ENCODE results near the gene LTA. TPM values are rescaled to one million over a fixed set of nuclear protein-coding genes. Genes with fewer than 3 reads are reported as not detected.

The LTA gene
- not detected in 2 replicates for total RNA-seq

GRCh38 chr6:31572041-31572911 is at the start of gene LTA:
Gene LTA (plus strand): TSS chr6:31572289. CDS start chr6:31572743, 454 bp downstream.

GRCh38 chr6:31528821-31529328 is 43.2 kb upstream of the LTA start, which contains the start of gene MCCD1:
Gene MCCD1 (plus strand): TSS chr6:31528962. CDS start chr6:31529015, 53 bp downstream.

GRCh38 chr6:31541658-31542521 is 30.2 kb upstream of the LTA start, which contains the start of gene DDX39B:
Gene DDX39B (minus strand): TSS chr6:31542003. CDS start chr6:31540532, 1,471 bp downstream.

GRCh38 chr6:31546339-31546957 is 25.6 kb upstream of the LTA start, which contains the start of gene ATP6V1G2:
Gene ATP6V1G2 (minus strand): TSS chr6:31546608. CDS start chr6:31546559, 49 bp downstream.

GRCh38 chr6:31546958-31547726 is 24.9 kb upstream of the LTA start, which contains the start of gene NFKBIL1:
Gene NFKBIL1 (plus strand): TSS chr6:31547608. CDS start chr6:31547695, 87 bp downstream.

GRCh38 chr6:31575335-31575901 is 3.3 kb downstream of the LTA start, which contains the start of gene TNF:
Gene TNF (plus strand): TSS chr6:31575565. CDS start chr6:31575742, 177 bp downstream.

GRCh38 chr6:31582230-31582643 is 10.1 kb downstream of the LTA start, which contains the start of gene LTB:
Gene LTB (minus strand): TSS chr6:31582424. CDS start chr6:31582417, 7 bp downstream.

GRCh38 chr6:31586008-31586407 is 13.9 kb downstream of the LTA start, which contains the start of gene LST1:
Gene LST1 (plus strand): TSS chr6:31586277. CDS start chr6:31587300, 1,023 bp downstream.

GRCh38 chr6:31614684-31615578 is 42.8 kb downstream of the LTA start, which contains the start of gene AIF1:
Gene AIF1 (plus strand): TSS chr6:31615234. CDS start chr6:31615330, 96 bp downstream.

GRCh38 chr6:31620586-31621319 is 48.7 kb downstream of the LTA start, which contains the start of gene PRRC2A:
Gene PRRC2A (plus strand): TSS chr6:31620715. CDS start chr6:31622790, 2,075 bp downstream.

Other genes starting within 250 kb of the LTA start
- 158 and 176 TPM in 2 replicates for gene HLA-B, start 215.1 kb upstream of the LTA start, total RNA-seq
- gene MICA, start 168.7 kb upstream of the LTA start, total RNA-seq: 18.5 and 66.0 TPM in 2 replicates
- 11.6 and 21.9 TPM in 2 replicates for gene MICB, start 74.1 kb upstream of the LTA start, total RNA-seq
- not detected in 2 replicates for gene MCCD1, start 43.3 kb upstream of the LTA start, total RNA-seq
- gene DDX39B, start 30.3 kb upstream of the LTA start, total RNA-seq: 355 and 485 TPM in 2 replicates
- gene ATP6V1G2, start 25.7 kb upstream of the LTA start, total RNA-seq: 2.0 and 3.0 TPM in 2 replicates
- gene NFKBIL1, start 24.7 kb upstream of the LTA start, total RNA-seq: 26.0 and 36.1 TPM in 2 replicates
- not detected in 2 replicates for gene TNF, start 3.3 kb downstream of the LTA start, total RNA-seq
- 0.25 TPM in 1 of 2 replicates, not detected in the other for gene LTB, start 10.1 kb downstream of the LTA start, total RNA-seq
- not detected in 2 replicates for gene LST1, start 14.0 kb downstream of the LTA start, total RNA-seq
- not detected in 2 replicates for gene NCR3, start 20.7 kb downstream of the LTA start, total RNA-seq
- not detected in 2 replicates for gene AIF1, start 42.9 kb downstream of the LTA start, total RNA-seq
- 42.2 and 46.1 TPM in 2 replicates for gene PRRC2A, start 48.4 kb downstream of the LTA start, total RNA-seq
- gene BAG6, start 80.4 kb downstream of the LTA start, total RNA-seq: 122 and 128 TPM in 2 replicates
- 0.89 and 1.2 TPM in 2 replicates for gene APOM, start 83.6 kb downstream of the LTA start, total RNA-seq
- 22.6 and 28.4 TPM in 2 replicates for gene C6orf47, start 88.5 kb downstream of the LTA start, total RNA-seq
- 13.0 and 18.5 TPM in 2 replicates for gene GPANK1, start 92.7 kb downstream of the LTA start, total RNA-seq
- 82.2 and 114 TPM in 2 replicates for gene CSNK2B, start 93.8 kb downstream of the LTA start, total RNA-seq
- gene LY6G5B, start 97.7 kb downstream of the LTA start, total RNA-seq: 3.0 and 3.4 TPM in 2 replicates
- gene LY6G5C, start 108.8 kb downstream of the LTA start, total RNA-seq: 0.33 and 0.37 TPM in 2 replicates
- gene ABHD16A, start 131.0 kb downstream of the LTA start, total RNA-seq: 42.8 and 50.0 TPM in 2 replicates
- gene LY6G6F, start 134.6 kb downstream of the LTA start, total RNA-seq: not detected in 2 replicates
- not detected in 2 replicates for gene LY6G6D, start 143.1 kb downstream of the LTA start, total RNA-seq
- not detected in 2 replicates for gene LY6G6C, start 149.5 kb downstream of the LTA start, total RNA-seq
- gene MPIG6B, start 151.1 kb downstream of the LTA start, total RNA-seq: not detected in 2 replicates
- gene DDAH2, start 157.0 kb downstream of the LTA start, total RNA-seq: 39.3 and 81.0 TPM in 2 replicates
- gene CLIC1, start 164.2 kb downstream of the LTA start, total RNA-seq: 791 and 1,362 TPM in 2 replicates
- gene MSH5, start 167.7 kb downstream of the LTA start, total RNA-seq: 13.0 and 21.6 TPM in 2 replicates
- gene SAPCD1, start 190.4 kb downstream of the LTA start, total RNA-seq: 1.00 and 1.2 TPM in 2 replicates
- 0.11 and 0.25 TPM in 2 replicates for gene VWA7, start 205.0 kb downstream of the LTA start, total RNA-seq
- gene VARS1, start 223.5 kb downstream of the LTA start, total RNA-seq: 68.7 and 88.5 TPM in 2 replicates
- gene LSM2, start 234.7 kb downstream of the LTA start, total RNA-seq: 34.9 and 48.9 TPM in 2 replicates
- gene HSPA1L, start 243.0 kb downstream of the LTA start, total RNA-seq: 0.89 and 1.7 TPM in 2 replicates
- 60.4 and 107 TPM in 2 replicates for gene HSPA1A, start 243.3 kb downstream of the LTA start, total RNA-seq